ENCODE data around the gene ARHGEF19. TPM values are rescaled to one million over a fixed set of nuclear protein-coding genes. Genes with fewer than 3 reads are reported as not detected.

ARHGEF19 gene
- total and polyA plus RNA-seq, 2 donors from 2014 or later, result 3.5 to 8.2 TPM

GRCh38 chr1:16248603-16249516 lies 36.4 kb upstream of the ARHGEF19 start:
- H3K9ac ChIP-seq (ENCODE audit: low read length in 3 of 3), result no peak overlapping the region
- H3K4me1 ChIP-seq (ENCODE audit: control insufficient read depth in 2 of 3, insufficient read depth in 2 of 3, low read depth in 1 of 3, low read length in 3 of 3), result peaks cover 0 to 13% (median 12%) of the 10 kb centered on the region in 3 donors
- no peak overlapping the region for H3K4me3 ChIP-seq (ENCODE audit: low read length in 3 of 3)
- no peak overlapping the region for H3K27ac ChIP-seq (ENCODE audit: low read depth in 2 of 2, low read length in 2 of 2)
- DNase-seq (peak in 3 of 5 donors; percentile 33 to 93 (median 62)), FAIRE-seq (no peak)
- H3K27me3 ChIP-seq (ENCODE audit: control insufficient read depth, insufficient read depth, low read length), result no peaks in the 10 kb centered on the region
- TF ChIP-seq CTCF (IDR thresholded peaks at IDR 0.05; ENCODE audit: borderline replicate concordance, extremely low read depth, insufficient read depth), result no peak
- peaks cover 0 to 23% (median 20%) of the 10 kb centered on the region in 3 donors for H3K36me3 ChIP-seq (ENCODE audit: control insufficient read depth in 2 of 3, insufficient read depth in 3 of 3, low read length in 3 of 3)
- intact Hi-C loops (cut with DNase I), result loop anchor here (10.0 kb wide), 1 partner anchor 164 kb away; no protein-coding TSS in a partner anchor
- H3K9me3 ChIP-seq (ENCODE audit: control insufficient read depth in 2 of 3, insufficient read depth in 1 of 3, low read length in 3 of 3), result no peaks in the 10 kb centered on the region

- Histone ChIP-seq H3K27ac (ENCODE audit: low read depth in 2 of 2, low read length in 2 of 2) (no peak overlapping the region), H3K27me3 (ENCODE audit: control insufficient read depth, insufficient read depth, low read length) (no peaks in the 10 kb centered on the region), H3K36me3 (ENCODE audit: control insufficient read depth in 2 of 3, insufficient read depth in 3 of 3, low read length in 3 of 3) (peaks cover 0 to 22% (median 20%) of the 10 kb centered on the region in 3 donors), H3K4me3 (ENCODE audit: low read length in 3 of 3) (no peak overlapping the region), H3K4me1 (ENCODE audit: control insufficient read depth in 2 of 3, insufficient read depth in 2 of 3, low read depth in 1 of 3, low read length in 3 of 3) (peaks cover 0 to 13% (median 12%) of the 10 kb centered on the region in 3 donors), H3K9me3 (ENCODE audit: control insufficient read depth in 2 of 3, insufficient read depth in 1 of 3, low read length in 3 of 3) (no peaks in the 10 kb centered on the region), H3K9ac (ENCODE audit: low read length in 3 of 3) (no peak overlapping the region)
- no peak for TF ChIP-seq CTCF (IDR thresholded peaks at IDR 0.05; ENCODE audit: borderline replicate concordance, extremely low read depth, insufficient read depth)
- FAIRE-seq (no peak), DNase-seq (no peak)
- intact Hi-C loops (cut with DNase I), result loop anchor here (10.0 kb wide), 1 partner anchor 163 kb away; no protein-coding TSS in a partner anchor
These were observed 35.6 kb upstream of the ARHGEF19 start for GRCh38 chr1:16248007-16248436.

GRCh38 chr1:16247441-16247840 lies 35.0 kb upstream of the ARHGEF19 start:
- TF ChIP-seq CTCF (IDR thresholded peaks at IDR 0.05; ENCODE audit: borderline replicate concordance, extremely low read depth, insufficient read depth), result no peak
- Histone ChIP-seq H3K27ac (ENCODE audit: low read depth in 2 of 2, low read length in 2 of 2) (no peak overlapping the region), H3K4me1 (ENCODE audit: control insufficient read depth in 2 of 3, insufficient read depth in 2 of 3, low read depth in 1 of 3, low read length in 3 of 3) (peaks cover 0 to 13% (median 12%) of the 10 kb centered on the region in 3 donors), H3K36me3 (ENCODE audit: control insufficient read depth in 2 of 3, insufficient read depth in 3 of 3, low read length in 3 of 3) (peaks cover 0 to 18% (median 16%) of the 10 kb centered on the region in 3 donors), H3K9ac (ENCODE audit: low read length in 3 of 3) (no peak overlapping the region), H3K9me3 (ENCODE audit: control insufficient read depth in 2 of 3, insufficient read depth in 1 of 3, low read length in 3 of 3) (no peaks in the 10 kb centered on the region), H3K27me3 (ENCODE audit: control insufficient read depth, insufficient read depth, low read length) (no peaks in the 10 kb centered on the region), H3K4me3 (ENCODE audit: low read length in 3 of 3) (no peak overlapping the region)
- no peak for FAIRE-seq
- no peak for DNase-seq
- intact Hi-C loops (cut with DNase I), result loop anchor here (10.0 kb wide), 1 partner anchor 163 kb away; no protein-coding TSS in a partner anchor

All from kidney (tissue), 14 donors.